ENCODE results near the gene TMEM132C. TPM values are rescaled to one million over a fixed set of nuclear protein-coding genes. Genes with fewer than 3 reads are reported as not detected.
A peak's percentile ranks its signal among the peaks of the same experiment; 100 is the strongest.

Gene TMEM132C
- total RNA-seq, 1 donor from 2014 or later, result 0.27 TPM

GRCh38 chr12:128336204-128337070 lies 69.5 kb downstream of the TMEM132C start:
- DNase-seq (ENCODE audit: low spot score), result no peak
- intact Hi-C loops (cut with DNase I), result no loop called here

- DNase-seq (ENCODE audit: low spot score), result no peak
- intact Hi-C loops (cut with DNase I), result no loop called here
Measured at GRCh38 chr12:128337071-128337345, 70.0 kb downstream of the TMEM132C start.

DNA sequence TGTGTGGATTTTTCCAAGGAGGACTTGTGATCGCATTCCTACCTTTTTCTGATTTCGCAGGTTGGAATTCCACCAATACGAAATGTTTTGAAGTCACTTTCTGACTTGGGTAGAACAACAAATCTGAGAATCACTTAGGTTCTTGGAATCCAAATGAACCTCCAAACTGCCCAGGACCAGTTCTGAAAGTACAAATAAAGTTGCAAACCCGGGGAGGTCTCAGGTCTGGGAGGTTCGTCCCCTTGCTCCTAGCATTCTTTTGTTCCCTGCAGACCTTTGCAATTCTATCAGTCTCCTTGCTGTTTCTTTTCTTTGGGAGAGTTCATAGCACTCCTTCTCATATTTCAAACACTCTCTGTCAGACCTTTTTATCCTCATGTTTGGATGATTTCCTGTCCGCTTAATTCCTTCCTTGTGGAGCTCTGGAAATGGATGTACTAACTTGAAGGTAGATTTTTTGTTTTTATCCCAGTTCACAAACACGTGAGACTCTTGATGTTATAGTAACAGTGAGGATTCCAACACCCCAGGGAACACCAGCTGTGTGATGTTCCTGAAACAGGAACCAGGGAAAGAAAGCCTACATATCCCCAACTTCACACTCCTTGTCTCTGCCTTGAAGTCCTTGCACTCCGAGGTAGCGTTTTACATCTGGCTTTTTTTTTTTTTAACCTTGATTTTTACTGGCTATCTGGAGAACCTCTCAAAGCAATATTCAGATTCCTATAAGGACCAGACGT lies 70.6 kb downstream of the TMEM132C start:
- no peak for DNase-seq (ENCODE audit: low spot score)
- intact Hi-C loops (cut with DNase I), result no loop called here

DNA sequence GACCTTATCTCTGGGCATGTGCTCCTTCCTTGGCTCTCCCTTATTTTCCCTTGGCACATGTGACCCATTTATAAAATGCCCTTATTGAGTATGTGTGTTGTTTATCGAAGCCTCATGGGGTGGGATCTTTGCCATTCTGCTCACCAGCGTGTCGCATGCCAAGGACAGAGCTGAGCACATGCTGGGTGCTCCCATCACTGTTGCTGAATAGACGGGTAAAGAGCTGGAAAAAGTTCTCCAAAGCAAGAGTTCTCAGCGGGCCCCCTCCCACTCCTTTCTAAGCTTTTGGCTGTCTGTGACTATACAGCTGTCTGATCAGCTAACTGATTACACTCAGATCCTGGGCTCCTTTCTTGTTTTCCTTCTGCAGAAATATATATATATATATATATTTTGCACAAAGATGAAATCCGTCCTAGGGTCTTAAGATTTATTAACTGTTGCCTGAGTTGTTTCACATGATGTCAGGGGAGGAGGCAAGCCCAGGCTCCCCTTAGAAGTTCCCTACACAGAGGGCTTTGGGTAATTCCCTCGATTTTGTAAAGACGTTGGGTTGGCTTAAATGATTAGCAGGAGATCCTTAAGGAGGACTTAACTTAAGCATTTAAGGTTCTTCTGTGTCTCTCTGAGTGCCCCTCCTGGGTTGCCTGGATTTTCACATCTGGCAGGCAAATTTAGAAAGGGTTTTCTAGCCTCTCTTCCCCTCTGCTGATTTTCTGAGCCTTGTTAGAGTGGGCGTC lies 71.6 kb downstream of the TMEM132C start:
- DNase-seq (ENCODE audit: low spot score), result no peak
- intact Hi-C loops (cut with DNase I), result no loop called here

GRCh38 chr12:128339126-128339520 lies 72.2 kb downstream of the TMEM132C start:
- no peak for DNase-seq (ENCODE audit: low spot score)

GRCh38 chr12:128339631-128340030 lies 72.7 kb downstream of the TMEM132C start:
- DNase-seq (ENCODE audit: low spot score), result no peak
- intact Hi-C loops (cut with DNase I), result no loop called here

More at GRCh38 chr12:128339126-128339520, 72.2 kb downstream of the TMEM132C start:
- intact Hi-C loops (cut with DNase I), result no loop called here

- intact Hi-C loops (cut with DNase I), result no loop called here
- DNase-seq (ENCODE audit: low spot score), result no peak
Measured at GRCh38 chr12:128353301-128353700, 86.3 kb downstream of the TMEM132C start.

DNA sequence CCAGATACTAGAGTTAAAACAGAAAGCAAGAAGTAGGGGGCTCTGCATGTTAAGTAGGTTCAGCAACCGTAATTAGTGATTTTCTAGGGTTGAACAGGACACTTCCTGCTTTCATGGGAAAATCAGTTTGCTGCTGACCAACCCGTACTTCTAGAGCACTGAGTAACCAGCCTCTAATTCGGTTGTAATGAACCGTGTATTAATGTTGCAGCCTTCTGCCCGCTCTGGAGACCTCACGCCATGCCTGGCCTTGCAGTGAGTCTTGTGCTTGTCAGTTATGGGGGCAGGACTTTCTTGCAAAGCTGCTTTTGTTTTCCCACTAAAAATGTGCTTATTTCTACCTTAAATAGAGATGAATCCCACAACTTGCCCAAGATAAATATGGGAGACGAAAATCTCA lies 89.6 kb downstream of the TMEM132C start:
- intact Hi-C loops (cut with DNase I), result no loop called here
- DNase-seq (ENCODE audit: low spot score), result no peak

- DNase-seq (ENCODE audit: low spot score), result no peak
- intact Hi-C loops (cut with DNase I), result no loop called here
Measured at GRCh38 chr12:128361400-128361995, 94.5 kb downstream of the TMEM132C start.

- DNase-seq (ENCODE audit: low spot score), result no peak
- intact Hi-C loops (cut with DNase I), result no loop called here
Measured at GRCh38 chr12:128365032-128365431, 98.1 kb downstream of the TMEM132C start.

- DNase-seq (ENCODE audit: low spot score), result peak; percentile 54
- intact Hi-C loops (cut with DNase I), result no loop called here
Measured at GRCh38 chr12:128365651-128366231, 98.8 kb downstream of the TMEM132C start.

GRCh38 chr12:128367961-128368360 lies 101.0 kb downstream of the TMEM132C start:
- DNase-seq (ENCODE audit: low spot score), result peak; percentile 54
- intact Hi-C loops (cut with DNase I), result no loop called here

DNA sequence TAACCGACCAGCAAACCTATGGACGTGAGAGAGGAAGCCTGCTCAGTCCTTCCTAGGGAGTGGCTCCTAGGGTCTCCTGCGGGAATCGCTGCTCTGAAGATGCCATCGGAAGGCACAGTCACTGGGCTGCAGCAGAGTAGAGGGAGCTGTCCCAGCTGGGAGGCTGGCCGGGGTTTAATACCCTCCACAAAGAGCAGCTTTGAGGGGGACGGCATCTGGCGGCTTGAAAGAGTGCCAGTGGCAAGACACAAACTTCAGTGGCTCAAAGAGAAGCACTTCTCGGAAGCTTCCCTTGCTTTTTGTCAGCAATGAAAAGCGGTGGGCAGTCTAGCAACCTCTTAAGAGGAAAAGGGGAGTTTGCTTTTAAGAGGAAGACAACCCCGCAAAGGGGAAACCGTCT lies 114.6 kb downstream of the TMEM132C start:
- peak; percentile 62 for DNase-seq (ENCODE audit: low spot score)
- intact Hi-C loops (cut with DNase I), result no loop called here

DNA sequence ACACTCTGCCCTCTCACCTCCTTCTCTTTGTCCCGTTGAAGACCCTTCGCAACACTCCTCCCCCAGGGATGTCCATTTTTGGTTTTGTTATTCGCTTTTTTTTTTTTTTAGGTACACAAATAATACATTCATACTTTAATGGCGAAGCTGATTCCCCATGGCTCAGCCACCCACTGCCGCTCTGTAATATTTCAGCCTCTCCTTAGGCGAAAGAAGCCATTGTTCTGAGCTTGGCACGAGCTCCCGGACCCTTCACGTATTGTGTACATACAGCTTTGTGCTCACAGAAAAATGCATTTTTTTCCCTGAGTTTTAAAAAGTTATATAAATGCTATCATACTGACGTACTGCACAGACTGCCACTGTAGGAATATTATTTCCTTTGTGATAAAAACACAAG lies 115.0 kb downstream of the TMEM132C start:
- DNase-seq (ENCODE audit: low spot score), result no peak
- intact Hi-C loops (cut with DNase I), result no loop called here

GRCh38 chr12:128382946-128383345 lies 116.0 kb downstream of the TMEM132C start:
- peak; percentile 20 for DNase-seq (ENCODE audit: low spot score)
- intact Hi-C loops (cut with DNase I), result no loop called here

DNA sequence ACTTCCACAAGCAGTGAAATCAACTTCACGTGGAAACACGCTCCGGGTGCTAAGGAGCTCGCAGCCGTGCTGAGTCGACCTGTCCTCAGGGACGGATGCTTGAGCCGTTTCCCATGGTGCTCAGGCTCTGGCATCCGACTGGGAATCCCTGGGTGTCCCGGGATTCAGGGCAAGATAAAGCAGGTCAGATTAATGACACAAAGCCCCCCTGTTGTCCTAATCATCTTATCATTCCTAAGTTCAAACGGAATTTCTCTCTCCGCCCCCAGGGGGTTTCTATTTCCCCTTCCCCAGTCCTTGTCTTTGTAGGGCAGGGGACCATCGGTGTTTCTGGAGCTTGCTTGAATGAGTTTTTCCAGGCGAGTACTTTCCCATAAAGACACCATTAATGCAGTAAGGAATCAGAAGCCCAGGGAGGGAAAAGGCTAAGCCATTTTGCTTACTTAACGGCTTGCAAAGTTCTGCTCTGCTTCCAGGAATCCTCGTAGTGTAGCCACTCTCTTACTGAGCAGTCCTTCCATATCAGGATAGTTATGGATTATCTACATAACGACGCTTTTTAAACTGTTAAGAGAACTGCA lies 116.5 kb downstream of the TMEM132C start:
- DNase-seq (ENCODE audit: low spot score), result peak; percentile 41
- intact Hi-C loops (cut with DNase I), result no loop called here

DNA sequence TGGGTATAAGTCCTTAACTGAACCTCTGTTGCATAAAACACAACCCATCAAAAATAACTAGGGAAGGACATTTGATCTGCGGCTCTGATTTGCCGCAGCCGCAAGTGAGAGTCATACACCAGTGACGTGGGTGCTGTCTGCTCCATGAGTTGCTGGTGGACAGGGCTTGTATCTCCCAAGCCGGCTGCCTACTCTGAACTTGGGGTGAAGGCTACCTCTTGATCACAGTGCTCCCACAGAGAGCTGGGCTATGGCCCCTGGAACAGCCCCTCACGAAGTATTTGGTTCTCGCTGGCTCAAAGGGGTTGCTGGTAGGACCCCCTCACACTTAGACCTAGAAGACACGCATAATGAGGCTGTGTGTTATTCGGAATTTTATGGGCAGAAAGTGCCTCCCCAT lies 118.8 kb downstream of the TMEM132C start:
- peak; percentile 54 for DNase-seq (ENCODE audit: low spot score)
- intact Hi-C loops (cut with DNase I), result no loop called here

DNA sequence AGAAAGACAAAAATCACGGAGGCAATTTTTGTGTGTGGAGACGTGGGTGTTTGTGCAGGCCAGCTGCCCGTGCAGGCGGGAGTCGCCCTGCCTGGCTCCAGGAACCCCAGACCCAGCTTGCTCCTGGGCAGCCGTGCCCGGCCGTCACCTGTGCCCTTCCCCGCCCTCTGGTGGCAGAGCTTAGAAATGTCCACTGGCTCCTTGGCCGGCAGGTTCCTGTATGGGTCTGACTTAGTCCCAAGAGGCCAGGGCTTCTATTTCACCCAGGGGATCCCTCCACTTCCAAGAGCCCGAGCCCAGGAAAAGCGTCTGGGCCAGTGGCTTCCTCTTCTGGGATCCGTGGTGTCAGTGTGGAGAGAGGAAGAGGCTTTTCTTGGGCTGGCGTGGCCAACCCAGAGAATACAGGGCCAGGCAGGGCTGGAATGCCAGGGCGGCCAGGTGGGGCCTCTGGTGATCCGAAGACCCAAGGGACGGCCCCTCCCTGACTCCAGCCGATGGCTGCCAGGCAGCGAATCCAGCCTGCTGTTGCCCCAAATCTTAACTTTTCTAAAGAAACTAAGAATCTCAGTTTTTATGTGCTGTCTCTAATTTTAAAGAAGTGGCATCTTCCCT lies 120.9 kb downstream of the TMEM132C start:
- peak; percentile 78 for DNase-seq (ENCODE audit: low spot score)
- intact Hi-C loops (cut with DNase I), result no loop called here

DNA sequence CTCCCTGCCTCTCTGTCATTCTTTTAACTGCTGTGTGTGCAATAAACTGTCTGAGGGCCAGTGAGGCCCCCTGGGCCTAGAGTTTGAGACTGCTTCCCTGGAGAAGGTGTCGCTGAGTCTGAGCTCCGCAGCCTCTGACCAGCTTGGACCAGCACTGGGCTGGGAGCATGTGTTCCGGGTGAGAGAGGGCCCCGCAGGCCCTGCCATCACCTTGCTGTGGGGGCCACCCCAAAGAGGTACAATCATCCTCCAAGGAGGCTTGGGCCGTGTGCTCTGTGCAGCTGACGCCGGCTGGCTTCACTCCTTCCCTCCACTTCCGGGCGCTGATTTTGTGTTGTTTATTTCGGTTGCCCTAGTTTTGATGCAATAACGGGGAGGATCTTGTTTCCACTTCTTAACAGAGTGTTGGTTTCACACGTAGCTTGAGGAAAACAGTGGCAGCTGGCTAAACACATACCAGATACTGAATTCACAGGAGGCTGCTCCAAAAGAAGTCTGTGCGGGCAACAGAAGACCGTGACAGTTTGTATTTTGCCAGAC lies 121.6 kb downstream of the TMEM132C start:
- intact Hi-C loops (cut with DNase I), result no loop called here

More for the DNA sequence above, 121.6 kb downstream of the TMEM132C start:
- peak; percentile 59 for DNase-seq (ENCODE audit: low spot score)

Data from cardiac septum (tissue), 1 donor.